Trophoblast cell (in vitro differentiated cells and primary cell): ENCODE data around the gene LCOR.

ENCODE experiments used
- DNase-seq, 2 donors: peaks; one replicate each; pipeline ENCODE4 v3.0.0-alpha.2; 2016
- H2AFZ ChIP-seq: 2 replicates; pipeline ENCODE4 v1.6.1; 2013; ENCODE audit warnings: low read length, moderate library complexity, mild to moderate bottlenecking; ENCODE audit not compliant: insufficient read depth, poor library complexity
- H2AK5ac ChIP-seq: 2 replicates; pipeline ENCODE4 v1.6.1; 2013; ENCODE audit warnings: mild to moderate bottlenecking, low read length
- H2BK120ac ChIP-seq: 2 replicates; pipeline ENCODE4 v1.6.1; 2013; ENCODE audit warnings: low read length, mild to moderate bottlenecking, moderate library complexity; ENCODE audit not compliant: insufficient read depth, poor library complexity
- H2BK12ac ChIP-seq: 2 replicates; pipeline ENCODE4 v1.6.1; 2013; ENCODE audit warnings: mild to moderate bottlenecking, low read length, moderate library complexity
- H2BK5ac ChIP-seq: 2 replicates; pipeline ENCODE4 v1.6.1; 2013; ENCODE audit warnings: low read length, low read depth, moderate library complexity, mild to moderate bottlenecking; ENCODE audit not compliant: poor library complexity
- H3K14ac ChIP-seq: 2 replicates; pipeline ENCODE4 v1.6.1; 2013; ENCODE audit warnings: mild to moderate bottlenecking, low read length
- H3K18ac ChIP-seq: 2 replicates; pipeline ENCODE4 v1.6.1; 2013; ENCODE audit warnings: mild to moderate bottlenecking, low read length
- H3K23ac ChIP-seq: 2 replicates; pipeline ENCODE4 v1.6.1; 2013; ENCODE audit warnings: low read length
- H3K27ac ChIP-seq: 2 replicates; pipeline ENCODE4 v1.5.1; 2013; ENCODE audit warnings: low read depth, mild to moderate bottlenecking, inconsistent platforms, low read length, moderate library complexity
- H3K27me3 ChIP-seq: 2 replicates; pipeline ENCODE4 v1.6.1; 2013; ENCODE audit warnings: inconsistent platforms, mild to moderate bottlenecking, low read length, moderate library complexity; ENCODE audit not compliant: insufficient read depth
- H3K36me3 ChIP-seq, 2 experiments: 1 replicate in 1 of 2; 2 replicates in 1 of 2; pipeline ENCODE4 v1.6.1; 2013; ENCODE audit warnings: low read length in 2 of 2, mild to moderate bottlenecking in 2 of 2, moderate library complexity in 1 of 2; ENCODE audit not compliant: insufficient read depth in 2 of 2, control insufficient read depth in 1 of 2
- H3K4ac ChIP-seq: 2 replicates; pipeline ENCODE4 v1.6.1; 2013; ENCODE audit warnings: low read depth, mild to moderate bottlenecking, low read length, moderate library complexity
- H3K4me1 ChIP-seq, 2 experiments: 1 replicate in 1 of 2; 2 replicates in 1 of 2; pipeline ENCODE4 v1.6.1; 2013; ENCODE audit warnings: low read length in 2 of 2, mild to moderate bottlenecking in 2 of 2, moderate library complexity in 1 of 2; ENCODE audit not compliant: insufficient read depth in 2 of 2, control insufficient read depth in 1 of 2
- H3K4me2 ChIP-seq: 2 replicates; pipeline ENCODE4 v1.6.1; 2013; ENCODE audit warnings: inconsistent platforms, mild to moderate bottlenecking, low read length, moderate library complexity
- H3K4me3 ChIP-seq: 2 replicates; pipeline ENCODE4 v1.5.1; 2013; ENCODE audit warnings: mild to moderate bottlenecking, low read depth, low read length, inconsistent platforms
- H3K79me1 ChIP-seq: one replicate; pipeline ENCODE4 v1.6.1; 2013; ENCODE audit warnings: low read length
- H3K79me2 ChIP-seq: 2 replicates; pipeline ENCODE4 v1.6.1; 2013; ENCODE audit warnings: low read length, mild to moderate bottlenecking; ENCODE audit not compliant: control insufficient read depth, insufficient read depth, poor library complexity
- H3K9ac ChIP-seq: 2 replicates; pipeline ENCODE4 v1.6.1; 2013; ENCODE audit warnings: mild to moderate bottlenecking, low read length
- H3K9me3 ChIP-seq: 2 replicates; pipeline ENCODE4 v1.6.1; 2013; ENCODE audit warnings: low read depth, mild to moderate bottlenecking, control low read depth, inconsistent platforms, low read length; ENCODE audit not compliant: insufficient read depth
- H4K12ac ChIP-seq: 2 replicates; pipeline ENCODE4 v1.6.1; 2013; ENCODE audit warnings: low read depth, mild to moderate bottlenecking, low read length, moderate library complexity
- H4K8ac ChIP-seq: 2 replicates; pipeline ENCODE4 v1.6.1; 2013; ENCODE audit warnings: low read depth, mild to moderate bottlenecking, low read length, moderate library complexity
- H4K91ac ChIP-seq: one replicate; pipeline ENCODE4 v1.6.1; 2013; ENCODE audit warnings: low read depth, mild to moderate bottlenecking, low read length, moderate library complexity
- WGBS: extraction: QIAGEN DNeasy Blood & Tissue Kit; methylation state at CpG from one replicate; pipeline ENCODE4 v1.1.7; 2013; ENCODE audit warnings: missing lambda C conversion rate; ENCODE audit not compliant: insufficient read length, insufficient coverage; ENCODE audit errors: extremely low coverage; 5-methylcytosine and 5-hydroxymethylcytosine counted together

LCOR gene

GRCh38 chr10:97005349-97005748 is 173.3 kb downstream of the LCOR start:
- H3K4ac ChIP-seq: no peak overlapping the region
- no peak overlapping the region for H2AK5ac ChIP-seq
- no peak overlapping the region for H2AFZ ChIP-seq
- H3K79me2 ChIP-seq: no peaks in the 10 kb centered on the region
- no peak overlapping the region for H2BK120ac ChIP-seq
- no peak overlapping the region for H3K9ac ChIP-seq
- no peaks in the 10 kb centered on the region for H3K27me3 ChIP-seq
- no peak overlapping the region for H4K12ac ChIP-seq
- H2BK5ac ChIP-seq: no peak overlapping the region
- no peak overlapping the region for H3K4me3 ChIP-seq
- DNase-seq: no peak
- no peaks in the 10 kb centered on the region for H3K4me1 ChIP-seq
- no peak overlapping the region for H3K27ac ChIP-seq
- no CpG with 5 or more reads among the region's 5 CpGs for WGBS
- no peak overlapping the region for H3K14ac ChIP-seq
- no peak overlapping the region for H4K8ac ChIP-seq
- peaks cover 3% of the 10 kb centered on the region for H3K9me3 ChIP-seq
- no peak overlapping the region for H3K18ac ChIP-seq
- H3K79me1 ChIP-seq: no peaks in the 10 kb centered on the region
- no peak overlapping the region for H2BK12ac ChIP-seq
- no peaks in the 10 kb centered on the region for H3K36me3 ChIP-seq
- no peak overlapping the region for H3K4me2 ChIP-seq
- no peak overlapping the region for H3K23ac ChIP-seq
- H4K91ac ChIP-seq: no peak overlapping the region

- H3K4ac ChIP-seq: no peak overlapping the region
- H2AFZ ChIP-seq: no peak overlapping the region
- H3K9ac ChIP-seq: no peak overlapping the region
- no peak overlapping the region for H2BK120ac ChIP-seq
- no CpG with 5 or more reads among the region's 6 CpGs for WGBS
- no peaks in the 10 kb centered on the region for H3K27me3 ChIP-seq
- H3K36me3 ChIP-seq: no peaks in the 10 kb centered on the region
- H3K27ac ChIP-seq: no peak overlapping the region
- H3K18ac ChIP-seq: no peak overlapping the region
- no peak overlapping the region for H3K4me2 ChIP-seq
- no peak overlapping the region for H4K12ac ChIP-seq
- H2BK12ac ChIP-seq: no peak overlapping the region
- H4K8ac ChIP-seq: no peak overlapping the region
- H3K9me3 ChIP-seq: peaks cover 3% of the 10 kb centered on the region
- no peak overlapping the region for H3K4me3 ChIP-seq
- H2AK5ac ChIP-seq: no peak overlapping the region
- H3K14ac ChIP-seq: no peak overlapping the region
- no peaks in the 10 kb centered on the region for H3K79me1 ChIP-seq
- no peak overlapping the region for H4K91ac ChIP-seq
- H2BK5ac ChIP-seq: no peak overlapping the region
- H3K79me2 ChIP-seq: no peaks in the 10 kb centered on the region
- no peak for DNase-seq
- no peak overlapping the region for H3K23ac ChIP-seq
- no peaks in the 10 kb centered on the region for H3K4me1 ChIP-seq
Observed at GRCh38 chr10:97006364-97006763, 174.3 kb downstream of the LCOR start.

DNA sequence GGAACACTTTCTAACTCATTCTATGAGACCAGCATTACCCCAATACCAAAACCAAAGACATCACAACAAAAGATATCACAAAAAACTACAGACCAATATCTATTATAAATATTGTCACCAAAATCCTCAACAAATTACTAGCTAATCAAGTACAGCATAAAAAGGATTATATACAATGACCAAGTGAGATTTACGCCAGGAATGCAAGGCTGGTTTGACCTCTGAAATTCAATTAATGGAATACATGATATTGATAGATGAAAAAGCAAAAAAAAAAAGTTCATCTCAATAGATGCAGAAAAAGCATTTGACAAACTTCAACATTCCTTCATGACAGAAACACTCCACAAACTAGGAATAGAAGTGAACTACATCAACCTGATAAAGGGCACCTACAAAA is 175.3 kb downstream of the LCOR start:
- H3K4me2 ChIP-seq: no peak overlapping the region
- H3K18ac ChIP-seq: no peak overlapping the region
- H3K27ac ChIP-seq: no peak overlapping the region
- H2AFZ ChIP-seq: no peak overlapping the region
- no peak overlapping the region for H4K8ac ChIP-seq
- H3K4me3 ChIP-seq: no peak overlapping the region
- no peak overlapping the region for H2BK5ac ChIP-seq
- WGBS: no CpG with 5 or more reads among the region's 1 CpG
- H4K91ac ChIP-seq: no peak overlapping the region
- no peaks in the 10 kb centered on the region for H3K79me1 ChIP-seq
- no peak overlapping the region for H3K4ac ChIP-seq
- no peaks in the 10 kb centered on the region for H3K36me3 ChIP-seq
- no peak overlapping the region for H3K23ac ChIP-seq
- DNase-seq: no peak
- H2AK5ac ChIP-seq: no peak overlapping the region
- peaks cover 3% of the 10 kb centered on the region for H3K9me3 ChIP-seq
- no peaks in the 10 kb centered on the region for H3K4me1 ChIP-seq
- H2BK12ac ChIP-seq: no peak overlapping the region
- no peak overlapping the region for H3K14ac ChIP-seq
- H3K27me3 ChIP-seq: no peaks in the 10 kb centered on the region
- H3K79me2 ChIP-seq: no peaks in the 10 kb centered on the region
- no peak overlapping the region for H3K9ac ChIP-seq
- H4K12ac ChIP-seq: no peak overlapping the region
- no peak overlapping the region for H2BK120ac ChIP-seq

GRCh38 chr10:97010695-97011206 is 178.7 kb downstream of the LCOR start:
- Histone ChIP-seq H3K4ac (no peak overlapping the region), H3K18ac (no peak overlapping the region), H3K27ac (no peak overlapping the region), H2AFZ (no peak overlapping the region), H3K79me1 (no peaks in the 10 kb centered on the region), H3K9me3 (peaks cover 3% of the 10 kb centered on the region), H2BK120ac (no peak overlapping the region), H3K4me2 (no peak overlapping the region), H3K14ac (no peak overlapping the region), H3K27me3 (no peaks in the 10 kb centered on the region), H2BK5ac (no peak overlapping the region), H4K12ac (no peak overlapping the region), H2AK5ac (no peak overlapping the region), H3K9ac (no peak overlapping the region), H4K8ac (no peak overlapping the region), H3K4me3 (no peak overlapping the region), H3K79me2 (no peaks in the 10 kb centered on the region), H3K36me3 (no peaks in the 10 kb centered on the region), H2BK12ac (no peak overlapping the region), H3K23ac (no peak overlapping the region), H3K4me1 (no peaks in the 10 kb centered on the region), H4K91ac (no peak overlapping the region)
- no CpG with 5 or more reads among the region's 4 CpGs for WGBS
- DNase-seq: no peak
